Measurements from ENCODE around the gene CD177.

DNA sequence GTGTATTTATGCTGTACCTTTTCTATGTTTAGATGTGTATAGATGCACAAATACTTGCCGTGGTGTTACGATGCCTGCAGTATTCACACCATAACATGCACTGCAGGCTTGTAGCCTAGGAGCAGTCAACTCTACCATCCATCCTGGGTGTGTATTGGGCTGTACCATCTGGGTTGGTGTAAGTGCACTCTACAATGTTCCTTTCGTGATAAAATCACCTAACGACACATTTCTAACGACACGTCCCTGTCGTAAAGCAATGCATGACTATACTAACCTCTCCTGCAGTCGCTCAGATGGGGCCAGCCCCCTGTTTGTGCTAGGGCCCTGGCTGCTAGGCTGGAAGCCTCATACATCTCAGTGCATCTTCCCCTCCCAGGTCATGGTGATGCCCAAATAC is 18.4 kb downstream of the CD177 start:
- TF ChIP-seq, protein P1, sequence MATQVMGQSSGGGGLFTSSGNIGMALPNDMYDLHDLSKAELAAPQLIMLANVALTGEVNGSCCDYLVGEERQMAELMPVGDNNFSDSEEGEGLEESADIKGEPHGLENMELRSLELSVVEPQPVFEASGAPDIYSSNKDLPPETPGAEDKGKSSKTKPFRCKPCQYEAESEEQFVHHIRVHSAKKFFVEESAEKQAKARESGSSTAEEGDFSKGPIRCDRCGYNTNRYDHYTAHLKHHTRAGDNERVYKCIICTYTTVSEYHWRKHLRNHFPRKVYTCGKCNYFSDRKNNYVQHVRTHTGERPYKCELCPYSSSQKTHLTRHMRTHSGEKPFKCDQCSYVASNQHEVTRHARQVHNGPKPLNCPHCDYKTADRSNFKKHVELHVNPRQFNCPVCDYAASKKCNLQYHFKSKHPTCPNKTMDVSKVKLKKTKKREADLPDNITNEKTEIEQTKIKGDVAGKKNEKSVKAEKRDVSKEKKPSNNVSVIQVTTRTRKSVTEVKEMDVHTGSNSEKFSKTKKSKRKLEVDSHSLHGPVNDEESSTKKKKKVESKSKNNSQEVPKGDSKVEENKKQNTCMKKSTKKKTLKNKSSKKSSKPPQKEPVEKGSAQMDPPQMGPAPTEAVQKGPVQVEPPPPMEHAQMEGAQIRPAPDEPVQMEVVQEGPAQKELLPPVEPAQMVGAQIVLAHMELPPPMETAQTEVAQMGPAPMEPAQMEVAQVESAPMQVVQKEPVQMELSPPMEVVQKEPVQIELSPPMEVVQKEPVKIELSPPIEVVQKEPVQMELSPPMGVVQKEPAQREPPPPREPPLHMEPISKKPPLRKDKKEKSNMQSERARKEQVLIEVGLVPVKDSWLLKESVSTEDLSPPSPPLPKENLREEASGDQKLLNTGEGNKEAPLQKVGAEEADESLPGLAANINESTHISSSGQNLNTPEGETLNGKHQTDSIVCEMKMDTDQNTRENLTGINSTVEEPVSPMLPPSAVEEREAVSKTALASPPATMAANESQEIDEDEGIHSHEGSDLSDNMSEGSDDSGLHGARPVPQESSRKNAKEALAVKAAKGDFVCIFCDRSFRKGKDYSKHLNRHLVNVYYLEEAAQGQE (IDR thresholded peaks at IDR 0.05; ENCODE audit: insufficient read depth in 1 of 2, low read depth in 2 of 2, low read length in 2 of 2), result no peak
- TF ChIP-seq TAF1 (IDR thresholded peaks at IDR 0.05; ENCODE audit: borderline replicate concordance, insufficient read depth, low read length) (no peak), POLR2AphosphoS5 (IDR thresholded peaks at IDR 0.05; ENCODE audit: low read depth, low read length) (no peak), FOXP2 (optimal IDR thresholded peaks at IDR 0.05; ENCODE audit: borderline replicate concordance, extremely low read depth, extremely low read length, insufficient read depth) (no peak)
